Peyer's patch (tissue), 4 donors: ENCODE measurements around the gene TES. TPM values are rescaled to one million over a fixed set of nuclear protein-coding genes. Genes with fewer than 3 reads are reported as not detected.
A peak's percentile ranks its signal among the peaks of the same experiment; 100 is the strongest.

Source experiments
- DNase-seq, 3 donors: peaks; one replicate each; pipeline ENCODE4 v3.0.0-alpha.2; 2017 to 2019
- H3K27ac ChIP-seq, 4 donors: fragments of 200-600 bp; sonication (generic); one replicate each; pipeline ENCODE4 v1.5.1; 2016 to 2019
- H3K27me3 ChIP-seq, 2 donors: fragments of 200-600 bp; sonication (generic); one replicate each; pipeline ENCODE4 v1.5.1; 2019
- H3K36me3 ChIP-seq, 3 donors: fragments of 200-600 bp; sonication (generic); one replicate each; pipeline ENCODE4 v1.5.1; 2016 to 2019
- H3K4me1 ChIP-seq, 4 donors: fragments of 200-600 bp; sonication (generic); one replicate each; pipeline ENCODE4 v1.5.1; 2016 to 2019
- H3K4me3 ChIP-seq, 4 donors: fragments of 200-600 bp; sonication (generic); 1 replicate in 3 of 4; 2 replicates in 1 of 4; pipeline ENCODE4 v1.5.1; 2016 to 2019; ENCODE audit warnings: mild to moderate bottlenecking in 1 of 4
- H3K9me3 ChIP-seq, 4 donors: fragments of 200-600 bp; sonication (generic); one replicate each; pipeline ENCODE4 v1.5.1; 2016 to 2019; ENCODE audit warnings: mild to moderate bottlenecking in 1 of 4
- CTCF ChIP-seq, 6 experiments: fragments of 450-650 bp in 4 of 6; fragments of 200-600 bp in 2 of 6; sonication (generic) in 1 of 6; IDR thresholded peaks; one replicate each; pipeline ENCODE4 v1.5.1; 2017 to 2019; ENCODE audit warnings: antibody characterized with exemption in 6 of 6, mild to moderate bottlenecking in 3 of 6, moderate library complexity in 1 of 6
- POLR2A ChIP-seq, 2 donors: fragments of 450-650 bp; IDR thresholded peaks; one replicate each; pipeline ENCODE4 v1.5.1; 2017; ENCODE audit warnings: antibody characterized with exemption in 2 of 2, mild to moderate bottlenecking in 2 of 2, moderate library complexity in 2 of 2
- total RNA-seq, 4 donors: library from RNA; depleted of rRNA; stranded (reverse); fragments of >200 nt; gene quantifications; one replicate each; pipeline ENCODE4 v1.1.0, GENCODE V29; 2016

The TES gene
- total RNA-seq, 4 donors from 2014 or later = 62.7 to 97.4 (median 69.6) TPM

- TF ChIP-seq POLR2A (IDR thresholded peaks at IDR 0.05) = no peak
- no peak for TF ChIP-seq CTCF (IDR thresholded peaks at IDR 0.05)
- no peak overlapping the region for H3K4me3 ChIP-seq
- H3K27ac ChIP-seq = peak overlapping the region in 1 of 4 donors; percentile 14
- H3K36me3 ChIP-seq = no peaks in the 10 kb centered on the region
- peak in 1 of 3 donors; percentile 42 for DNase-seq
- H3K4me1 ChIP-seq = peaks cover 0 to 3% (median 0%) of the 10 kb centered on the region in 4 donors
- H3K27me3 ChIP-seq = no peaks in the 10 kb centered on the region
- no peaks in the 10 kb centered on the region for H3K9me3 ChIP-seq
Measured at GRCh38 chr7:116165717-116166116, 44.6 kb upstream of the TES start.

GRCh38 chr7:116166156-116166555 is 44.2 kb upstream of the TES start:
- H3K9me3 ChIP-seq = no peaks in the 10 kb centered on the region

GRCh38 chr7:116167177-116167576 is 43.2 kb upstream of the TES start:
- TF ChIP-seq CTCF (IDR thresholded peaks at IDR 0.05) = no peak
- TF ChIP-seq POLR2A (IDR thresholded peaks at IDR 0.05) = no peak
- Histone ChIP-seq H3K9me3 (no peaks in the 10 kb centered on the region), H3K4me3 (no peak overlapping the region), H3K36me3 (no peaks in the 10 kb centered on the region), H3K4me1 (peaks cover 0 to 3% (median 0%) of the 10 kb centered on the region in 4 donors), H3K27me3 (no peaks in the 10 kb centered on the region), H3K27ac (no peak overlapping the region)
- no peak for DNase-seq

More at GRCh38 chr7:116166156-116166555, 44.2 kb upstream of the TES start:
- Histone ChIP-seq H3K27ac (peak overlapping the region in 2 of 4 donors; percentile 14 to 15), H3K4me3 (no peak overlapping the region), H3K4me1 (peaks cover 0 to 3% (median 0%) of the 10 kb centered on the region in 4 donors), H3K36me3 (no peaks in the 10 kb centered on the region), H3K27me3 (no peaks in the 10 kb centered on the region)
- no peak for TF ChIP-seq POLR2A (IDR thresholded peaks at IDR 0.05)
- no peak for TF ChIP-seq CTCF (IDR thresholded peaks at IDR 0.05)
- DNase-seq = no peak

- H3K4me3 ChIP-seq = no peak overlapping the region
- TF ChIP-seq CTCF (IDR thresholded peaks at IDR 0.05) (no peak), POLR2A (IDR thresholded peaks at IDR 0.05) (no peak)
- no peak overlapping the region for H3K27ac ChIP-seq
- DNase-seq = no peak
- H3K4me1 ChIP-seq = peaks cover 0 to 3% (median 0%) of the 10 kb centered on the region in 4 donors
- no peaks in the 10 kb centered on the region for H3K36me3 ChIP-seq
- no peaks in the 10 kb centered on the region for H3K27me3 ChIP-seq
- no peaks in the 10 kb centered on the region for H3K9me3 ChIP-seq
Measured at GRCh38 chr7:116169060-116169459, 41.3 kb upstream of the TES start.

GRCh38 chr7:116170180-116170579 is 40.2 kb upstream of the TES start:
- no peak for DNase-seq
- TF ChIP-seq CTCF (IDR thresholded peaks at IDR 0.05) = no peak
- TF ChIP-seq POLR2A (IDR thresholded peaks at IDR 0.05) = no peak
- H3K36me3 ChIP-seq = no peaks in the 10 kb centered on the region

GRCh38 chr7:116171094-116171493 is 39.2 kb upstream of the TES start:
- no peak overlapping the region for H3K27ac ChIP-seq
- H3K27me3 ChIP-seq = no peaks in the 10 kb centered on the region
- no peak for DNase-seq
- no peaks in the 10 kb centered on the region for H3K9me3 ChIP-seq
- H3K4me3 ChIP-seq = no peak overlapping the region
- H3K36me3 ChIP-seq = no peaks in the 10 kb centered on the region
- no peak for TF ChIP-seq CTCF (IDR thresholded peaks at IDR 0.05)
- no peak for TF ChIP-seq POLR2A (IDR thresholded peaks at IDR 0.05)
- H3K4me1 ChIP-seq = peaks cover 0 to 3% (median 0%) of the 10 kb centered on the region in 4 donors

More at GRCh38 chr7:116170180-116170579, 40.2 kb upstream of the TES start:
- Histone ChIP-seq H3K27me3 (no peaks in the 10 kb centered on the region), H3K27ac (no peak overlapping the region), H3K4me3 (no peak overlapping the region), H3K4me1 (peaks cover 0 to 3% (median 0%) of the 10 kb centered on the region in 4 donors), H3K9me3 (no peaks in the 10 kb centered on the region)
